AG09309 (cell line): ENCODE data around the gene JMJD1C.

Experiments used
- DNase-seq: peaks from one replicate; pipeline ENCODE4 v3.0.0-alpha.2; 2010; ENCODE audit warnings: low read depth
- H3K4me3 ChIP-seq: 2 replicates; pipeline ENCODE4 v1.5.1; 2011; ENCODE audit warnings: mild to moderate bottlenecking, low read depth, low read length, moderate library complexity; ENCODE audit not compliant: control insufficient read depth
- CTCF ChIP-seq: IDR thresholded peaks from 2 replicates; pipeline ENCODE4 v1.5.1; 2011; ENCODE audit warnings: mild to moderate bottlenecking, low read depth, low read length, inconsistent platforms; ENCODE audit not compliant: insufficient read depth, control insufficient read depth; ENCODE audit errors: missing control alignments

JMJD1C gene

GRCh38 chr10:63267414-63268148, 198.2 kb downstream of the JMJD1C start:
- peak; percentile 20 for DNase-seq
- H3K4me3 ChIP-seq = peak overlapping the region; percentile 56
- no peak for TF ChIP-seq CTCF

- TF ChIP-seq CTCF = no peak
- H3K4me3 ChIP-seq = peak overlapping the region; percentile 56
- DNase-seq = no peak
Measured at GRCh38 chr10:63266391-63267316, 199.1 kb downstream of the JMJD1C start.

GRCh38 chr10:63265683-63266235, 200.0 kb downstream of the JMJD1C start:
- H3K4me3 ChIP-seq = peak overlapping the region; percentile 56
- no peak for DNase-seq
- no peak for TF ChIP-seq CTCF

- DNase-seq = no peak
- H3K4me3 ChIP-seq = peak overlapping the region; percentile 56
- TF ChIP-seq CTCF = no peak
Measured at GRCh38 chr10:63265222-63265617, 200.6 kb downstream of the JMJD1C start.

- DNase-seq = no peak
- TF ChIP-seq CTCF = no peak
- H3K4me3 ChIP-seq = peak overlapping the region; percentile 56
Measured at GRCh38 chr10:63264617-63265221, 201.1 kb downstream of the JMJD1C start.

- H3K4me3 ChIP-seq = no peak overlapping the region
- no peak for TF ChIP-seq CTCF
- DNase-seq = no peak
Measured at GRCh38 chr10:63262430-63263073, 203.2 kb downstream of the JMJD1C start.
